K562 (cell line): Measurements from ENCODE around the gene TIGAR. TPM values are rescaled to one million over a fixed set of nuclear protein-coding genes. Genes with fewer than 3 reads are reported as not detected.

Experiments
- ATAC-seq: fragments of 200-7000 bp; cut with Tn5 transposase; 3 replicates; pipeline ENCODE4 v1.9.1; 2020; ENCODE audit warnings: moderate library complexity
- BruUV-seq: library from RNA; stranded (reverse); fragments of 400-500 nt; replicated peaks from 2 replicates; lab custom pipeline; 2021; lab: Mats Ljungman, UMichigan
- CTCF ChIA-PET: fragments of 300-600 bp; formaldehyde crosslinking; extraction: SDS; loops from one replicate; lab custom pipeline; 2021; ENCODE audit warnings: low intra/inter-chr PET ratio; lab: Yijun Ruan, JAX
- POLR2A ChIA-PET: fragments of 300-600, 350-650 bp; sonication (Branson Sonifier 250); formaldehyde crosslinking; extraction: SDS; loops from one replicate; lab custom pipeline; 2021; ENCODE audit warnings: antibody characterized with exemption, inconsistent platforms; lab: Yijun Ruan, JAX
- DNase-seq, 4 experiments: peaks; one replicate each; pipeline versions ENCODE4 v3.0.0 to v3.0.0-alpha.2; 2011 to 2018; ENCODE audit warnings: low spot score in 3 of 4, mixed read lengths in 3 of 4; ENCODE audit errors: extremely low read depth in 1 of 4
- FAIRE-seq: peaks from 2 replicates; lab custom pipeline; 2011; peaks lifted over from hg19 to GRCh38; lab: Jason Lieb, UNC
- H2AFZ ChIP-seq: 2 replicates; pipeline ENCODE4 v1.6.0; 2011; ENCODE audit warnings: low read depth, low read length, control low read depth, inconsistent platforms
- H3K27ac ChIP-seq: fragments of 200-600 bp; 3 replicates; pipeline ENCODE4 v1.8.0; 2011; ENCODE audit warnings: low read depth, mild to moderate bottlenecking, control low read depth, inconsistent platforms, low read length, moderate library complexity, mixed read lengths; ENCODE audit errors: extremely low read depth
- H3K27me3 ChIP-seq, 2 experiments: fragments of 300-600 bp in 1 of 2; 2 replicates in 1 of 2; 3 replicates in 1 of 2; pipeline versions ENCODE4 v1.6.0 to v1.8.0; 2011; ENCODE audit warnings: inconsistent platforms in 2 of 2, low read length in 2 of 2, mild to moderate bottlenecking in 1 of 2, mixed read lengths in 1 of 2, moderate library complexity in 1 of 2; ENCODE audit not compliant: control insufficient read depth in 2 of 2, insufficient read depth in 2 of 2
- H3K36me3 ChIP-seq: fragments of 300-600 bp; 3 replicates; pipeline ENCODE4 v1.8.0; 2011; ENCODE audit warnings: mild to moderate bottlenecking, low read length, inconsistent platforms; ENCODE audit not compliant: control insufficient read depth, insufficient read depth
- H3K4me1 ChIP-seq, 2 experiments: fragments of 200-600 bp in 1 of 2; replicated peaks in 1 of 2; 2 replicates in 1 of 2; 3 replicates in 1 of 2; pipeline versions ENCODE4 v1.5.1 to v1.8.0; 2011; ENCODE audit warnings: inconsistent platforms in 2 of 2, low read length in 2 of 2, mild to moderate bottlenecking in 1 of 2, mixed read lengths in 1 of 2, moderate library complexity in 1 of 2; ENCODE audit not compliant: control insufficient read depth in 2 of 2, insufficient read depth in 2 of 2
- H3K4me2 ChIP-seq: 2 replicates; pipeline ENCODE4 v1.6.1; 2011; ENCODE audit warnings: low read length, control low read depth, inconsistent platforms, mixed read lengths; ENCODE audit not compliant: insufficient read depth
- H3K4me3 ChIP-seq: fragments of 200-600 bp; sonication (generic), shearing (Covaris generic); 2 replicates; pipeline ENCODE4 v1.5.1; 2016; ENCODE audit warnings: control low read depth, inconsistent platforms
- H3K79me2 ChIP-seq: fragments of 200-600 bp; 3 replicates; pipeline ENCODE4 v1.8.0; 2011; ENCODE audit warnings: low read length, inconsistent platforms; ENCODE audit not compliant: control insufficient read depth, insufficient read depth
- H3K9ac ChIP-seq, 2 experiments: 2 replicates each; pipeline versions ENCODE4 v1.6.0 to v1.6.1; 2011; ENCODE audit warnings: low read depth in 2 of 2, low read length in 2 of 2, control low read depth in 1 of 2, inconsistent platforms in 1 of 2, mild to moderate bottlenecking in 1 of 2, mixed read lengths in 1 of 2; ENCODE audit not compliant: insufficient read depth in 1 of 2
- H3K9me1 ChIP-seq: one replicate; pipeline ENCODE4 v1.6.0; 2011; ENCODE audit warnings: inconsistent platforms, mild to moderate bottlenecking, low read length, moderate library complexity; ENCODE audit not compliant: control insufficient read depth, insufficient read depth
- H3K9me3 ChIP-seq: replicated peaks from 2 replicates; pipeline ENCODE4 v1.5.1; 2011; ENCODE audit warnings: low read depth, low read length, inconsistent platforms; ENCODE audit not compliant: control insufficient read depth, insufficient read depth
- H4K20me1 ChIP-seq: replicated peaks from 2 replicates; pipeline ENCODE4 v1.6.1; 2011; ENCODE audit warnings: low read length, inconsistent platforms, mixed read lengths; ENCODE audit not compliant: control insufficient read depth, insufficient read depth
- CBX3 ChIP-seq, 2 experiments: IDR thresholded peaks; 1 replicate in 1 of 2; 2 replicates in 1 of 2; pipeline ENCODE4 v1.6.1; 2012; ENCODE audit warnings: inconsistent platforms in 2 of 2, low read length in 2 of 2, borderline replicate concordance in 1 of 2, control low read depth in 1 of 2
- EHMT2 ChIP-seq: fragments of 450-650 bp; IDR thresholded peaks from 2 replicates; pipeline ENCODE4 v1.6.1; 2018; ENCODE audit warnings: antibody characterized with exemption
- HOXB6 ChIP-seq: fragments of 250-450 bp; sonication (Bioruptor Pico); IDR thresholded peaks from 2 replicates; pipeline ENCODE4 v1.5.1; 2022; ENCODE audit warnings: mild to moderate bottlenecking, borderline replicate concordance
- RAD21 ChIP-seq, 2 experiments: fragments of 250-450 bp in 1 of 2; fragments of 450-650 bp in 1 of 2; sonication (Bioruptor Pico) in 1 of 2; formaldehyde crosslinking in 1 of 2; IDR thresholded peaks in 1 of 2; conservative IDR thresholded peaks in 1 of 2; 2 replicates each; pipeline versions ENCODE4 v1.4.0 to v1.8.0; 2020 to 2022; ENCODE audit warnings: mild to moderate bottlenecking in 2 of 2, moderate library complexity in 1 of 2
- RCOR1 ChIP-seq, 2 experiments: IDR thresholded peaks; 2 replicates each; pipeline ENCODE4 v1.6.1; 2012; ENCODE audit warnings: low read depth in 2 of 2, low read length in 2 of 2, borderline replicate concordance in 1 of 2, improper control_type of control experiment in 1 of 2
- SMC3 ChIP-seq: conservative IDR thresholded peaks from 2 replicates; pipeline ENCODE4 v1.6.1; 2011; ENCODE audit warnings: low read depth, low read length, improper control_type of control experiment; ENCODE audit not compliant: insufficient read depth
- YY1 ChIP-seq, 3 experiments: IDR thresholded peaks; 2 replicates each; pipeline ENCODE4 v1.6.1; 2011; ENCODE audit warnings: low read length in 2 of 3, mild to moderate bottlenecking in 2 of 3, moderate library complexity in 2 of 3, borderline replicate concordance in 1 of 3, control low read depth in 1 of 3, low read depth in 1 of 3; ENCODE audit not compliant: insufficient read depth in 3 of 3, insufficient replicate concordance in 2 of 3, control insufficient read depth in 1 of 3, insufficient read length in 1 of 3; ENCODE audit errors: extremely low read depth in 1 of 3
- ZNF197 ChIP-seq: fragments of 200-800 bp; sonication (Bioruptor generic); IDR thresholded peaks from 2 replicates; pipeline ENCODE4 v1.6.1; 2016; ENCODE audit warnings: low read depth, missing genetic modification characterization, missing compliant biosample characterization
- in situ Hi-C: fragments of 300-500 bp; cut with MboI; formaldehyde crosslinking; loops from 4 replicates; pipeline ENCODE4 v1.15.0; 2018; ENCODE audit warnings: inconsistent platforms, mixed read lengths
- intact Hi-C: fragments of 100-400 bp; cut with micrococcal nuclease; formaldehyde crosslinking; loops from 2 replicates; pipeline ENCODE4 v1.14.2; 2022
- polyA plus RNA-seq, 8 experiments: library from polyadenylated mRNA; depleted of rRNA in 4 of 8; stranded (reverse) in 5 of 8; unstranded in 3 of 8; fragments of >200 nt; fragmentation: Nextera tagmentation in 2 of 8; fragmentation: Illumina TruSeq in 1 of 8; extraction: Ambion mirVana in 2 of 8; extraction: Trizol in 1 of 8; gene quantifications; 2 replicates each; pipeline versions ENCODE4 v1.2.1 to v1.2.3, GENCODE V29; 2011 to 2014; ENCODE audit warnings: inconsistent platforms in 1 of 8, missing spikeins in 1 of 8
- total RNA-seq, 7 experiments: library from RNA; depleted of rRNA in 6 of 7; stranded (reverse); fragments of >200 nt in 6 of 7; fragmentation: Illumina TruSeq in 2 of 7; extraction: Trizol in 2 of 7; gene quantifications; 2 replicates each; pipeline versions ENCODE4 v1.2.1 to v1.2.3, GENCODE V29; 2011 to 2021; ENCODE audit warnings: low replicate concordance in 1 of 7
- TF ChIP-seq, protein P1 (sequence below), 2 experiments: fragments of 450-650 bp; formaldehyde crosslinking in 1 of 2; IDR thresholded peaks; 2 replicates each; pipeline versions ENCODE4 v1.4.0 to v1.6.1; 2014 to 2020; ENCODE audit warnings: mild to moderate bottlenecking in 2 of 2, borderline replicate concordance in 1 of 2, low read depth in 1 of 2
- TF ChIP-seq, protein P2 (sequence below), 3 experiments: IDR thresholded peaks in 2 of 3; conservative IDR thresholded peaks in 1 of 3; 2 replicates each; pipeline ENCODE4 v1.5.1; 2011 to 2012; ENCODE audit warnings: low read length in 3 of 3, mild to moderate bottlenecking in 3 of 3, control low read depth in 2 of 3, improper control_type of control experiment in 1 of 3, inconsistent platforms in 1 of 3, low read depth in 1 of 3, mixed read lengths in 1 of 3, moderate library complexity in 1 of 3; ENCODE audit not compliant: insufficient read depth in 2 of 3

TIGAR gene
- total and polyA plus RNA-seq, 9 of the 15 experiments (the other 6 are each of a cell fraction or from before 2014, with no cell fraction given), result 0.11 to 1.0 (median 0.53) TPM; not detected in 2

DNA sequence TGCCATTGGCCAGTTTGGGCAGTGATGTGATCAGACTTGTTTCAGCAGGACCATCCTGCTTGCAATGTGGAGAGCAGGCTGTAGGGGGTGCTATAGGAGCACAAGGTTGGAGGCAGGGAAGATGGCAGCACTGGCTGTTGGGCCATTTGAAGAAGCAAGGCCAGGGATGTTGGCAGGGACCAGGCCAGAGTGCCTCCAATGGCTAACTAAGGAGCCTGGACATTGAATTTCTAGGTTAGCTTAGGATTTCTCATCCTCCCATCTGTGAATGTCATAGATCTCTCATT lies 35.0 kb downstream of the TIGAR start:
- no peak overlapping the region for H3K27ac ChIP-seq
- H3K4me3 ChIP-seq, result no peak overlapping the region
- H2AFZ ChIP-seq, result no peak overlapping the region
- intact Hi-C loops (loop anchor here (5.0 kb wide), 2 partner anchors 171 to 401 kb away; no protein-coding TSS in a partner anchor), in situ Hi-C loops (no loop called here)
- H3K36me3 ChIP-seq, result no peaks in the 10 kb centered on the region
- no peaks in the 10 kb centered on the region for H3K4me1 ChIP-seq
- peak; percentile 33 to 78 (median 60) for DNase-seq
- H3K9me3 ChIP-seq, result no peaks in the 10 kb centered on the region
- FAIRE-seq, result peak; percentile 48
- no TSS peak for BruUV-seq
- TF ChIP-seq YY1 (IDR thresholded peaks at IDR 0.05; ENCODE audit: borderline replicate concordance in 1 of 3, control insufficient read depth in 1 of 3, extremely low read depth in 1 of 3, insufficient read depth in 3 of 3, insufficient read length in 1 of 3, insufficient replicate concordance in 2 of 3, low read depth in 1 of 3, low read length in 2 of 3), result peak in 2 of 3 experiments; percentile 55 to 83
- peak in 1 of 2 experiments; percentile 24; a peak in 1 of 4 replicates for TF ChIP-seq RCOR1 (IDR thresholded peaks at IDR 0.05; ENCODE audit: borderline replicate concordance in 1 of 2, low read depth in 2 of 2, low read length in 2 of 2)
- TF ChIP-seq CBX3 (IDR thresholded peaks at IDR 0.05; ENCODE audit: borderline replicate concordance in 1 of 2, low read length in 2 of 2), result no peak
- TF ChIP-seq SMC3, result peak; percentile 55; the same call in 1 of the 2 replicates
- TF ChIP-seq EHMT2, result peak; percentile 84
- TF ChIP-seq, protein P1, sequence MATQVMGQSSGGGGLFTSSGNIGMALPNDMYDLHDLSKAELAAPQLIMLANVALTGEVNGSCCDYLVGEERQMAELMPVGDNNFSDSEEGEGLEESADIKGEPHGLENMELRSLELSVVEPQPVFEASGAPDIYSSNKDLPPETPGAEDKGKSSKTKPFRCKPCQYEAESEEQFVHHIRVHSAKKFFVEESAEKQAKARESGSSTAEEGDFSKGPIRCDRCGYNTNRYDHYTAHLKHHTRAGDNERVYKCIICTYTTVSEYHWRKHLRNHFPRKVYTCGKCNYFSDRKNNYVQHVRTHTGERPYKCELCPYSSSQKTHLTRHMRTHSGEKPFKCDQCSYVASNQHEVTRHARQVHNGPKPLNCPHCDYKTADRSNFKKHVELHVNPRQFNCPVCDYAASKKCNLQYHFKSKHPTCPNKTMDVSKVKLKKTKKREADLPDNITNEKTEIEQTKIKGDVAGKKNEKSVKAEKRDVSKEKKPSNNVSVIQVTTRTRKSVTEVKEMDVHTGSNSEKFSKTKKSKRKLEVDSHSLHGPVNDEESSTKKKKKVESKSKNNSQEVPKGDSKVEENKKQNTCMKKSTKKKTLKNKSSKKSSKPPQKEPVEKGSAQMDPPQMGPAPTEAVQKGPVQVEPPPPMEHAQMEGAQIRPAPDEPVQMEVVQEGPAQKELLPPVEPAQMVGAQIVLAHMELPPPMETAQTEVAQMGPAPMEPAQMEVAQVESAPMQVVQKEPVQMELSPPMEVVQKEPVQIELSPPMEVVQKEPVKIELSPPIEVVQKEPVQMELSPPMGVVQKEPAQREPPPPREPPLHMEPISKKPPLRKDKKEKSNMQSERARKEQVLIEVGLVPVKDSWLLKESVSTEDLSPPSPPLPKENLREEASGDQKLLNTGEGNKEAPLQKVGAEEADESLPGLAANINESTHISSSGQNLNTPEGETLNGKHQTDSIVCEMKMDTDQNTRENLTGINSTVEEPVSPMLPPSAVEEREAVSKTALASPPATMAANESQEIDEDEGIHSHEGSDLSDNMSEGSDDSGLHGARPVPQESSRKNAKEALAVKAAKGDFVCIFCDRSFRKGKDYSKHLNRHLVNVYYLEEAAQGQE (IDR thresholded peaks at IDR 0.05; ENCODE audit: borderline replicate concordance), result peak; percentile 47
- TF ChIP-seq, protein P1 (CRISPR knock-in tag; IDR thresholded peaks at IDR 0.05; ENCODE audit: low read depth), result no peak
- peak; percentile 44 to 80 for TF ChIP-seq RAD21 (CRISPR knock-in tag; conservative IDR thresholded peaks at IDR 0.05 in 1 of 2, IDR thresholded peaks at IDR 0.05 in 1 of 2)
- no peak for TF ChIP-seq HOXB6 (CRISPR knock-in tag)
- TF ChIP-seq ZNF197 (CRISPR knock-in tag), result no peak
- TF ChIP-seq, protein P2, sequence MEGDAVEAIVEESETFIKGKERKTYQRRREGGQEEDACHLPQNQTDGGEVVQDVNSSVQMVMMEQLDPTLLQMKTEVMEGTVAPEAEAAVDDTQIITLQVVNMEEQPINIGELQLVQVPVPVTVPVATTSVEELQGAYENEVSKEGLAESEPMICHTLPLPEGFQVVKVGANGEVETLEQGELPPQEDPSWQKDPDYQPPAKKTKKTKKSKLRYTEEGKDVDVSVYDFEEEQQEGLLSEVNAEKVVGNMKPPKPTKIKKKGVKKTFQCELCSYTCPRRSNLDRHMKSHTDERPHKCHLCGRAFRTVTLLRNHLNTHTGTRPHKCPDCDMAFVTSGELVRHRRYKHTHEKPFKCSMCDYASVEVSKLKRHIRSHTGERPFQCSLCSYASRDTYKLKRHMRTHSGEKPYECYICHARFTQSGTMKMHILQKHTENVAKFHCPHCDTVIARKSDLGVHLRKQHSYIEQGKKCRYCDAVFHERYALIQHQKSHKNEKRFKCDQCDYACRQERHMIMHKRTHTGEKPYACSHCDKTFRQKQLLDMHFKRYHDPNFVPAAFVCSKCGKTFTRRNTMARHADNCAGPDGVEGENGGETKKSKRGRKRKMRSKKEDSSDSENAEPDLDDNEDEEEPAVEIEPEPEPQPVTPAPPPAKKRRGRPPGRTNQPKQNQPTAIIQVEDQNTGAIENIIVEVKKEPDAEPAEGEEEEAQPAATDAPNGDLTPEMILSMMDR (IDR thresholded peaks at IDR 0.05 in 2 of 3, conservative IDR thresholded peaks at IDR 0.05 in 1 of 3; ENCODE audit: insufficient read depth in 2 of 3, low read depth in 1 of 3, low read length in 3 of 3), result peak; percentile 78 to 83 (median 80)
- H3K9me1 ChIP-seq, result no peaks in the 10 kb centered on the region
- H3K79me2 ChIP-seq, result no peaks in the 10 kb centered on the region
- H3K4me2 ChIP-seq, result no peak overlapping the region
- ChIA-PET POLR2A (no interaction called here), CTCF (no interaction called here)
- no peaks in the 10 kb centered on the region for H4K20me1 ChIP-seq
- peak; percentile 84 for ATAC-seq
- H3K27me3 ChIP-seq, result no peaks in the 10 kb centered on the region
- H3K9ac ChIP-seq, result no peak overlapping the region
